ENCODE results near the gene PYGL.

PYGL gene

DNA sequence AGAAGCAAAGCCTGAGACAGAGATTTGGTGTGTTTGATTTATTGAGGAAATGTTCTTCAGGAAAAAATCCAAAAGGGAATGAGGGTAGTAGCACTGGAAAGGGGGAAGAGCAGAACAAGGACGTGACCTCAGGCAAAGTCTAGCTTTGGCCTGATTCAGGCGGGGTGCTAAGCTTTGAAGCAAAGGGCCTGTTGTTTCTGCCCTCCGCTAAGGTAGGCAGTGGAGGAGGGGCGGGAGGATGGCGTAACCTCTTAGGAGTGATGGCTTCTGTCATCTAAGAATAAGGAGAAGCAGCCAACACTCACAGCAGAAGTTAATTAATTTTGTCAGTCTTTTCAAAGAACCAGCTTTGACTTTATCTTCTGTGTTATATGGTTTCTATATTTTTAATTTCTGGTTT is 52.0 kb downstream of the PYGL start:
- no peak overlapping the region for H3K27ac ChIP-seq
- no peak for DNase-seq (ENCODE audit: low spot score)
- no peak for TF ChIP-seq CTCF (IDR thresholded peaks at IDR 0.05)
- no peak overlapping the region for H3K4me3 ChIP-seq

DNA sequence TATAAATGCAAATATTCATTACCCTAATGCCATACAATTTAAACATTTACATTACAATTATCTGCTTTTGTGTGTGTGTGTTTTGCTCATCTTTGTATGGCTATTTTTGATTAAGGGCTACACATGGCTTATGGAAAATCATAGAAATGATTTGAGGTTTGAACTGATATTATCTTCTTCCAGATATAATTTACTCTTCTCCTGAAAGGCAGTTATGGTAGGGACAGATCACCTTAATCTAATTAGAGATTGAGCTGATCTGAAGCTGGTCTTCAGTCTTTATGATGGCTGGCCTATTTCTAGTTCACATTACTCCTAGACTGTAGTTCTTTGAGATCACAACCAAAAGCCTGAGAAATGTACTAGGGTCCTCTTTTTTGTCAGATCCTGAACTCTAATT is 56.8 kb downstream of the PYGL start:
- no peak overlapping the region for H3K27ac ChIP-seq
- no peak for DNase-seq (ENCODE audit: low spot score)
- TF ChIP-seq CTCF (IDR thresholded peaks at IDR 0.05) = no peak
- no peak overlapping the region for H3K4me3 ChIP-seq

- no peak for TF ChIP-seq CTCF (IDR thresholded peaks at IDR 0.05)
- H3K4me3 ChIP-seq = no peak overlapping the region
Measured at GRCh38 chr14:50883827-50884197, 60.5 kb downstream of the PYGL start.

DNA sequence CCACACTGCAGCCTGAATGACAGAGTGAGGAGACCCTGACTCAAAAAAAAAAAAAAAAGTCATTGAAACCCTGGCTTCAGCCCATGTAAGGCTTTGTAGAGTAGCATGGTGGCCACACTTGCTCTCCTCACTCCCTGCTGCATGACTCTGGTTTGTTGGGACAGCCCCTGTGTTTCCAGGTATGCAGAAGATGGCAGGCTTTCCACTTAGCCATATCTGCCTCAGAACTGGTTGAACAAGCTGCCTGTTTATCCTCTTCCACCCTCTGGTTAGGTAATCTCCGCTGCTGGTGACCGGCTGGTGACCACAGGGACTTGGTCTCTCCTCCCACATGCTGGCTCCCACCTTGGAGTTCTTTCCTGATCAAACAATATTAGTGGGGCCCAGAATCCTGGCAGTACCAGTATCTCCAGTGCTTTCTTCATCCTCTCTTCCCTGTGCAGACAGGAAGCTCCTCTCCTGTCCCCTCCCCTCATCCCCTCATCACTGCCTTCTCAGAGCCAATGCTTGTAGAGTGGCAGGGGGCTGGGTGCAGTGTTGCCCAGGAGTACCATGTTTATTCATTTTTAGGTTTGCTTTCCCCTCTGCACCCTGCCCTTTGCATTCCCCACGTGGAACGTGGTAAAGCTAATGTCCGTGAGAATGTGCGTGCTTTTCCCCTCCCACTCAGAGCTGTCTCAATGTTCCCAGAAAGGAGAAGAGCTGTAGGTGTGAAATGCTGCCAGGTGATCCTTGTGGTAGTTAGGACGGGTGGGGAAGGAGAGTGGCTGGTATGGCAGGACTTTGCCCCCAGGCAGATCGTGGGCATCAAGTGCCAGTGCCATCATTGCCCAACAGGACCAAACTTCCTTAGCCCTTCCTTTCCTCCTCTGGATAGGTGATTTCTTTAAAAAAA is 61.1 kb downstream of the PYGL start:
- no peak for TF ChIP-seq CTCF (IDR thresholded peaks at IDR 0.05)
- DNase-seq (ENCODE audit: low spot score) = no peak
- H3K27ac ChIP-seq = no peak overlapping the region
- H3K4me3 ChIP-seq = no peak overlapping the region

More at GRCh38 chr14:50883827-50884197, 60.5 kb downstream of the PYGL start:
- no peak for DNase-seq (ENCODE audit: low spot score)
- no peak overlapping the region for H3K27ac ChIP-seq

DNA sequence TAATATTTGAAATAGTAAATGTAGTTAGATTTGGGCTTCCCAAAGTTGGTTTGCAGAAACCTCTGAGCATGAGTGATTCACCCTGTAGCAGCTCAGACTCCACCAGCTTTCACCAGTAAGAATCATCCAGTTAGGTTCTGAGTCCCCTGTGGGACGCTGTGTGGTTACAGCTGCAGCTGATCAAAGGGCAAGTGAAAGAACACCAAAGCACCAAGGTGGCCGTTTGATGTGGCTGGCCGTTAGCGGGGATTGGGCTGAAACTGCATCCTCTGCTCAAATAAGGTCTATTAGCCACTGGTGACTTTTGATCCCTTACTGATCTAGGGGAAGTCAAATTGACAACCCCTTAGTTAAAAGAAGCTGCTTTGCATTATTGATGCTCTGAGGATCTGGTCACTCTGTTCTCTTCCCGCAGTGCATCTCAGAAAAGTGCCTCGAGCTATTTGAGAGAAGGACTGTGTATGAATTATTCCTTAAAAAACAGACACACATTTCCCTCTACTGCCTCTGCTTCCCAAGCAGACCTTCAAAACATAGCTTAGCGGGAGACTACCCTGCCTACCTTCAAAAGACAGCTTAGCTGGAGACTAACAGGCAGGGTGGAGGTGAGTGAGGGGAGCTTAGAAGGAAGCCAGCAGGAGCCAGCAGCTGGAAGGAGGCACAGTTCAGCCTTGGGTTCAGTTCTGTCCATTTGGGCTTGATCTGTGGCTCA is 68.8 kb downstream of the PYGL start:
- DNase-seq (ENCODE audit: low spot score) = no peak
- no peak for TF ChIP-seq CTCF (IDR thresholded peaks at IDR 0.05)

GRCh38 chr14:50874757-50875156 is 69.5 kb downstream of the PYGL start:
- DNase-seq (ENCODE audit: low spot score) = no peak
- no peak for TF ChIP-seq CTCF (IDR thresholded peaks at IDR 0.05)
- no peak overlapping the region for H3K27ac ChIP-seq

More for the DNA sequence above, 68.8 kb downstream of the PYGL start:
- H3K27ac ChIP-seq = no peak overlapping the region
- H3K4me3 ChIP-seq = no peak overlapping the region

More at GRCh38 chr14:50874757-50875156, 69.5 kb downstream of the PYGL start:
- no peak overlapping the region for H3K4me3 ChIP-seq
